ENCODE data around the gene NCMAP.
A peak's percentile ranks its signal among the peaks of the same experiment; 100 is the strongest.
"Not testable (repeated sequence)": the region's sequence is repeated elsewhere in the genome, so short reads cannot be mapped to it uniquely, and the experiment has no call there.

Gene NCMAP

GRCh38 chr1:24526940-24527542, 28.8 kb upstream of the NCMAP start:
- Histone ChIP-seq H3K4me1 (ENCODE audit: control insufficient read depth in 1 of 2, insufficient read depth in 1 of 2, low read depth in 1 of 2, low read length in 1 of 2) (no peaks in the 10 kb centered on the region), H3K27ac (no peak overlapping the region), H3K27me3 (no peaks in the 10 kb centered on the region), H3K36me3 (no peaks in the 10 kb centered on the region), H3K4me3 (ENCODE audit: low read depth in 1 of 2, low read length in 1 of 2) (no peak overlapping the region), H3K9me3 (no peaks in the 10 kb centered on the region)
- TF ChIP-seq CTCF (IDR thresholded peaks at IDR 0.05), result no peak

DNA sequence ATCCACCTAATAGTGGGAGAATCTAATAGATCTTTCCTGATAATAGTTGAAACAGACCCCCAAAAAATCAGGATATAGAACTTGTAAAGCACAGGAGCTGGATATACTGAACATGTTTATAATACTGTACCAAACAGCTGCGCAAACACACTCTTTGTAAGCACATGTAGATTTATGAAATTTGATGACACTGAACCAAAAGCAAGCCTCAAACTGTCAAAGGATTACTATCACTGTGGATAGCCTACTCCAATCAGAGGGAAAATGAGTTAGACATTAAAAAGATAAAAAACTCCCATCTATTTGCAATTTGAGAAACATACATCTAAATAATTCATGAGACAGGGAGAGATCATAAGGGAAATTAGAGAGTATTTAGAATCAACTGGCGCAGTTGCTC, 27.1 kb upstream of the NCMAP start:
- H3K4me1 ChIP-seq (ENCODE audit: control insufficient read depth in 1 of 2, insufficient read depth in 1 of 2, low read depth in 1 of 2, low read length in 1 of 2), result no peaks in the 10 kb centered on the region
- no peaks in the 10 kb centered on the region for H3K36me3 ChIP-seq
- TF ChIP-seq CTCF (IDR thresholded peaks at IDR 0.05), result no peak
- no peaks in the 10 kb centered on the region for H3K27me3 ChIP-seq
- no peaks in the 10 kb centered on the region for H3K9me3 ChIP-seq
- no peak overlapping the region for H3K4me3 ChIP-seq (ENCODE audit: low read depth in 1 of 2, low read length in 1 of 2)
- H3K27ac ChIP-seq, result no peak overlapping the region

GRCh38 chr1:24529292-24529691, 26.6 kb upstream of the NCMAP start:
- H3K9me3 ChIP-seq; H3K27me3 ChIP-seq; H3K4me1 ChIP-seq (ENCODE audit: control insufficient read depth in 1 of 2, insufficient read depth in 1 of 2, low read depth in 1 of 2, low read length in 1 of 2); H3K36me3 ChIP-seq; H3K4me3 ChIP-seq (ENCODE audit: low read depth in 1 of 2, low read length in 1 of 2); H3K27ac ChIP-seq: not testable (repeated sequence)

DNA sequence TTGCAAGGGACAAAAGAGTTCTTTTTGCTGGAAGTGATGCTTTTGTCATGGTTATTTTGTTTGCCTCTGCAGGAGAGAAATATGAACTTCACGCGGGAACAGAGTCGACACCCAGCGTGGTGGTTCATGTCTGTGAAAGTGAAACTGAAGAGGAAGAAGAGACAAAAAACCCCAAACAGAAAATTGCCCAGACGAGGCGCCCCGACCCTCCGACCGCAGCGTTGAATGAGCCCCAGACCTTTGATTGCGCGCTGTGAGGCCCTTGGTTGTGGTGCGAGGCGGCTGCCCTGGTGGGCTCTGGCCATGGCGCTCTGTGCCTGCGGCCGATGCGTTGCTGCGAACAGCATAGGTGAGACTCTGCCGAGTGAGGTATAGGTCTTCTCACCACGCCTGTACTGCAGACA, 20.9 kb upstream of the NCMAP start:
- Histone ChIP-seq H3K9me3 (no peaks in the 10 kb centered on the region), H3K27me3 (no peaks in the 10 kb centered on the region), H3K4me3 (ENCODE audit: low read depth in 1 of 2, low read length in 1 of 2) (peak overlapping the region in 1 of 2 experiments; percentile 8), H3K4me1 (ENCODE audit: control insufficient read depth in 1 of 2, insufficient read depth in 1 of 2, low read depth in 1 of 2, low read length in 1 of 2) (peaks cover 0 to 6% of the 10 kb centered on the region in 2 experiments), H3K27ac (no peak overlapping the region), H3K36me3 (no peaks in the 10 kb centered on the region)
- no peak for TF ChIP-seq CTCF (IDR thresholded peaks at IDR 0.05)

DNA sequence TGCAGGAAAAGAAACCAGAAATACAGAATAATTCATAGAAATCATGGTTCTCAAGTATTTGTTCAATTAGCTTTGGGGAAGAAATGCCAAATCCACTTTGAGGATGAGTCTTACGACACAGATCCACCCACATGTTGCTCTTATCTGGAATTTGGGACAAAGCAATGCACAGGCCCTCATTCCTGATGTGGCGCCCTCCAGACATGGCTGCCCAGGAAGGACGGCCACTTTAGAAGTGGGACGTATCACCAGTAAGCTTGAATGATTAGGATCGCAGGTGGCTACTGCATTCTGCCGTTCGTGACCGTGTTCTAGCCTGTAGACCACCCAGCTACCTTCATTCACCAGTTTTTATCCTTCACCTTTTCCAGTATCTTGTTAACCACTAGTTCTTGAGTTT, 20.1 kb upstream of the NCMAP start:
- Histone ChIP-seq H3K27ac (no peak overlapping the region), H3K27me3 (no peaks in the 10 kb centered on the region), H3K36me3 (no peaks in the 10 kb centered on the region), H3K4me3 (ENCODE audit: low read depth in 1 of 2, low read length in 1 of 2) (no peak overlapping the region), H3K4me1 (ENCODE audit: control insufficient read depth in 1 of 2, insufficient read depth in 1 of 2, low read depth in 1 of 2, low read length in 1 of 2) (peaks cover 0 to 6% of the 10 kb centered on the region in 2 experiments), H3K9me3 (no peaks in the 10 kb centered on the region)
- TF ChIP-seq CTCF (IDR thresholded peaks at IDR 0.05), result no peak

GRCh38 chr1:24536391-24536840, 19.5 kb upstream of the NCMAP start:
- no peak for TF ChIP-seq CTCF (IDR thresholded peaks at IDR 0.05)
- Histone ChIP-seq H3K36me3 (no peaks in the 10 kb centered on the region), H3K27ac (no peak overlapping the region), H3K27me3 (no peaks in the 10 kb centered on the region), H3K4me3 (ENCODE audit: low read depth in 1 of 2, low read length in 1 of 2) (no peak overlapping the region), H3K4me1 (ENCODE audit: control insufficient read depth in 1 of 2, insufficient read depth in 1 of 2, low read depth in 1 of 2, low read length in 1 of 2) (peaks cover 0 to 6% of the 10 kb centered on the region in 2 experiments), H3K9me3 (no peaks in the 10 kb centered on the region)

All from neutrophil (primary cell).